ENCODE data around the gene CPLX1. TPM values are rescaled to one million over a fixed set of nuclear protein-coding genes. Genes with fewer than 3 reads are reported as not detected.
A peak's percentile ranks its signal among the peaks of the same experiment; 100 is the strongest.

The CPLX1 gene
- total RNA-seq, 1 donor from 2014 or later: not detected

DNA sequence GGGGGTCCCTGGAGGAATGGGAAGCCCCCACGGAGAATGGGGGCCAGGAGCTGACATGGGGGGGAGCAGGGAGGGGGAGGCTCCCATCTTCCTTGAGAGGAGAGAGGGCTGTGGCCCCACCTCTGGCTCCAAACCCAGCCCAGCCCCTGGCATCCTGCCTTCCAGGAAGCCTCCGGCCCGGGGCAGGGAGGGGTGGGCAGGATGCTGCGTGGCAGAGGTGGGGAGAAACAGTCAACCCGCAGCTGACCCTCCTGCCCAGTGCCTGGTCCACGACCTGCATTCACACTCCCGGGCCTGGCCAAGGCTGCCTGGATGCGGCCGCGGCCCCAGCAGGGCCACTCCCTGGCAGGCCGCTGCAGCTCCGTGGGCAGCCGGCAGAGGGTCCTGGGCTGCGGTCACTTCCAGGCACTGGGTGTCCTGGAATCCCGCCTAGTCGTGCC is 39.0 kb downstream of the CPLX1 start:
- no peak overlapping the region for H3K4me3 Mint-ChIP-seq
- TF ChIP-seq, protein P1, sequence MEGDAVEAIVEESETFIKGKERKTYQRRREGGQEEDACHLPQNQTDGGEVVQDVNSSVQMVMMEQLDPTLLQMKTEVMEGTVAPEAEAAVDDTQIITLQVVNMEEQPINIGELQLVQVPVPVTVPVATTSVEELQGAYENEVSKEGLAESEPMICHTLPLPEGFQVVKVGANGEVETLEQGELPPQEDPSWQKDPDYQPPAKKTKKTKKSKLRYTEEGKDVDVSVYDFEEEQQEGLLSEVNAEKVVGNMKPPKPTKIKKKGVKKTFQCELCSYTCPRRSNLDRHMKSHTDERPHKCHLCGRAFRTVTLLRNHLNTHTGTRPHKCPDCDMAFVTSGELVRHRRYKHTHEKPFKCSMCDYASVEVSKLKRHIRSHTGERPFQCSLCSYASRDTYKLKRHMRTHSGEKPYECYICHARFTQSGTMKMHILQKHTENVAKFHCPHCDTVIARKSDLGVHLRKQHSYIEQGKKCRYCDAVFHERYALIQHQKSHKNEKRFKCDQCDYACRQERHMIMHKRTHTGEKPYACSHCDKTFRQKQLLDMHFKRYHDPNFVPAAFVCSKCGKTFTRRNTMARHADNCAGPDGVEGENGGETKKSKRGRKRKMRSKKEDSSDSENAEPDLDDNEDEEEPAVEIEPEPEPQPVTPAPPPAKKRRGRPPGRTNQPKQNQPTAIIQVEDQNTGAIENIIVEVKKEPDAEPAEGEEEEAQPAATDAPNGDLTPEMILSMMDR (IDR thresholded peaks at IDR 0.05): no peak
- ChIA-PET POLR2A (no interaction called here), CTCF (no interaction called here)
- H3K4me1 Mint-ChIP-seq: peaks cover 26% of the 10 kb centered on the region
- ATAC-seq (ENCODE audit: low read depth) (no peak), DNase-seq (no peak)
- peaks cover 31% of the 10 kb centered on the region for H3K27me3 Mint-ChIP-seq
- no peak overlapping the region for H3K27ac Mint-ChIP-seq
- H3K9me3 Mint-ChIP-seq: no peaks in the 10 kb centered on the region
- intact Hi-C loops (cut with micrococcal nuclease): no loop called here
- peaks cover 1% of the 10 kb centered on the region for H3K36me3 Mint-ChIP-seq (ENCODE audit: low read depth)

DNA sequence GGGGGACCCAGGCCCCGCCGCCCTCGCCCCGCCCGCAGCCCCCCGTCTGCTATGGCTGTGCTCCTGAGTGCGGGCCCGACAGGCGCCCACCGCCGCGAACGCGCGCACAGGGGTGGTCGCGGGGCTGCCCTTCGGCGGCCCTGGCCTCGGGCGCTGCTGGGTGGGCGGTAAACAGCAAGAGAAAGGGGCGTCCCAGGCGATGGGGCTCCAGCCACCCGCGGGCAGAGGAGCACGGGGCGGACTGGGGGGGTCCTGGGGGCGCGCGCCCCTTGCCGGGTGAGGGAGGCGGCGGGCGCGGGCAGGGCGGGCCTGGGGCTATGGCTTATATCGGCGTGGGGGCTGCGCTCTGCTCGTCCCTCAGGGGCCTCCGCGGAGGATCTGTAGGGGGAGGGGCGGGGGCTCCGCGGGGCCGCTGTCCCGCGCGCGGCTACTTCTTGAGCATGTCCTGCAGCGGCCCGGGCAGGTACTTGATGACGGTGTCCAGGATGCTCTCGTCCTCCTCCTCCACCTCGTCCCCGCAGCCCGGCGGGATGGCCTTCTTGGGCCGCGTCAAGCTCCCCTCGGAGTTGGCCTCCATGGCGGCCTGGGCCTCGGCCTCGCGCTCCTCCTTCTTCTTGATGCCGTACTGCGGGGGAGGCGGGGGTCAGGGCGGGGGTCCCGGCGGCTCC is 39.7 kb downstream of the CPLX1 start:
- intact Hi-C loops (cut with micrococcal nuclease): no loop called here
- POLR2A ChIA-PET: no interaction called here
- Mint-ChIP-seq H3K9me3 (no peaks in the 10 kb centered on the region), H3K36me3 (ENCODE audit: low read depth) (peaks cover 4% of the 10 kb centered on the region), H3K4me3 (no peak overlapping the region), H3K27me3 (peaks cover 31% of the 10 kb centered on the region), H3K4me1 (peaks cover 26% of the 10 kb centered on the region), H3K27ac (no peak overlapping the region)
- DNase-seq (no peak), ATAC-seq (ENCODE audit: low read depth) (no peak)
- TF ChIP-seq, protein P1 (IDR thresholded peaks at IDR 0.05): no peak
- CTCF ChIA-PET: no interaction called here

DNA sequence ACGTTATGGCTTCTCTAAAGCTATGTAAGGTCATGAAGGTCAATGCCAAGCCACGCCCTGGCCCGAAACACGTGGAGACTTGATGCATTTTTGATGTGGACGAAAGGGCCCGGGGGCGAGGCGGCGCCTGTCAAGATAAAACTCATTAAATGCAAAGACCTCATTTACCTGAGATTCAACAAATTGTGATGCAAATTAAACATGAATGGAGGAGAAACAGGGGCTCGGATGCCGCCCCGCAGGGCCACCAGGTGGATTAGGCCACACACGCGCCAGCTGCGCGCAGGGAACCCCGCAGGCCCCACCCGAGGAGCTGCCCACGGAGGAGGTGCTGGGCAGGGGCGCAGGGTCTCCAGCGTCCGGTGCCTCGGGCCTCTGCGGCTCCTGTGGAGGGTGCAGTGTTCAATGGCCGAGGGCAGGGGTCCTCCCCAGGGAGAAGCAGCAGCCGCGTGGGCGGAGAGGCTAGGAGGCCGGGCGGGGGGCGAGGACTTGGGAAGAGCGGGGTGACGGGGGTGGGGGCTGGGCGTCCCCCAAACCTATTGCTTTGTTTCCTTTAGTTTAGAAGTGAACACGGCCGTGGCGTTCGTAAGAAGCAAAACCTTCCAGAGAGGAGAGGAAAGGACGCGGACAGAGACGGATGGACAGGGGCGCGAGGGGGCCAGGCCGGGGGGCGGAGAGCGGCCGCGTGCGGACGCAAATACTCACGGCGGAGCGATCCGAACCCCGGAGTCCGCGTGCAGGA is 40.4 kb downstream of the CPLX1 start:
- Mint-ChIP-seq H3K27ac (no peak overlapping the region), H3K9me3 (no peaks in the 10 kb centered on the region), H3K27me3 (peaks cover 26% of the 10 kb centered on the region), H3K4me1 (peaks cover 30% of the 10 kb centered on the region), H3K36me3 (ENCODE audit: low read depth) (peaks cover 4% of the 10 kb centered on the region), H3K4me3 (peak overlapping the region; percentile 48)
- ChIA-PET CTCF (no interaction called here), POLR2A (no interaction called here)
- intact Hi-C loops (cut with micrococcal nuclease): no loop called here
- DNase-seq (no peak), ATAC-seq (ENCODE audit: low read depth) (no peak)
- TF ChIP-seq, protein P1 (IDR thresholded peaks at IDR 0.05): no peak

DNA sequence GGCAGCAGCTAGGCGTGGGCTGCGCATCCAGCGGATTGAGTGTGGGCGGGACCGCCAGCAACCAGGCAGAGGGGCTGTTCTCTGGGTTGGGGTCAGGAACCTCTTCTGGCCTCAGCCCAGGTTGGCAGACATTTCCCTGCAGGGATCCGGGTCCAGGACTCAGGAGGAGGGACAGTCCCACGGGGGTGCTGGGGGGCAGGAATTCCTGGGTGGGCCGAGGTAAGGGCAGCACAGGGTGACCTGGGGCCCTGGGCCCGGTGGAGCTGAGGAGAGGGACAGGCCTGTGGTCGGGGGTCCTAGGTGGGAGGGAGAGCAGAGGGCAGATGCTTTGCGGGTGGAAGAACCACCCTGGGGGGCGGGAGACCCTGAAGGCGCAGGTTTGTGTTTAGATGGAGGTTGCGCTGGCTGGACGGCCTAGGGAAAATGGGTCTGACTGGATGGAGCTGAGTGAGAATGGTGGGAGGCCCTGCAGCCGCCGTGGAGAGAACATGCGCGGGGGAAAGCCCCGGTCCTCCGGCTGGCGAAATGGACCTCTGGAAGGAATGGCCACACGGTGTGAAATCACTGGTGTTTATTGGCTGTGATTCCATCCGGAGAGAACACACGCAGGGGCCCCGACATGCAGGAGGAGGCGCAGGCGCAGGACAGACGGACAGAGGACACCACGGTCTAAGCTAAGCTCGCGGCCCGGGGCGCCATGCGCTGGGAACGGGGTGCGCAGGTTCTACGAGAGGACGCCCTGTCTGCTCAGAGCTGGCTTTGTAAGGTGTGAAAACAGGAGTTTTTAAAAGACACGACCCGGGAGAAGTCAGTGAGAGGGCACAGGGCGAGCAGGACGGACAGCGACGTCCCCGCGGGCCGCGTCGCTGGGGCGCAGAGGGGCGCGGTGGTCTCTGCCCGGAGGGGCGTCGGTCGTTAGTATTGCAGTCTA is 41.3 kb downstream of the CPLX1 start:
- H3K27ac Mint-ChIP-seq: no peak overlapping the region
- H3K4me3 Mint-ChIP-seq: no peak overlapping the region
- DNase-seq: no peak
- ChIA-PET CTCF (interaction anchor here (0.6 kb wide), 1 partner anchor 317 kb away, joined by 3 read pairs; no protein-coding TSS in a partner anchor), POLR2A (no interaction called here)
- intact Hi-C loops (cut with micrococcal nuclease): loop anchor here (5.0 kb wide), 3 partner anchors 43 to 1223 kb away; partner anchors contain the start of genes CPLX1 and NELFA
- no peak for ATAC-seq (ENCODE audit: low read depth)
- peaks cover 38% of the 10 kb centered on the region for H3K4me1 Mint-ChIP-seq
- H3K27me3 Mint-ChIP-seq: peaks cover 26% of the 10 kb centered on the region
- H3K9me3 Mint-ChIP-seq: no peaks in the 10 kb centered on the region
- H3K36me3 Mint-ChIP-seq (ENCODE audit: low read depth): peaks cover 12% of the 10 kb centered on the region
- TF ChIP-seq, protein P1 (IDR thresholded peaks at IDR 0.05): no peak
